GM19035 (cell line): ENCODE data around the gene RHOXF2.
"Not testable (repeated sequence)": the region's sequence is repeated elsewhere in the genome, so short reads cannot be mapped to it uniquely, and the experiment has no call there.

ENCODE experiments used
- ATAC-seq: cut with Tn5 transposase; IDR thresholded peaks from one replicate; pipeline ENCODE4 v1.9.1; 2021; ENCODE audit not compliant: unreplicated experiment

The RHOXF2 gene

DNA sequence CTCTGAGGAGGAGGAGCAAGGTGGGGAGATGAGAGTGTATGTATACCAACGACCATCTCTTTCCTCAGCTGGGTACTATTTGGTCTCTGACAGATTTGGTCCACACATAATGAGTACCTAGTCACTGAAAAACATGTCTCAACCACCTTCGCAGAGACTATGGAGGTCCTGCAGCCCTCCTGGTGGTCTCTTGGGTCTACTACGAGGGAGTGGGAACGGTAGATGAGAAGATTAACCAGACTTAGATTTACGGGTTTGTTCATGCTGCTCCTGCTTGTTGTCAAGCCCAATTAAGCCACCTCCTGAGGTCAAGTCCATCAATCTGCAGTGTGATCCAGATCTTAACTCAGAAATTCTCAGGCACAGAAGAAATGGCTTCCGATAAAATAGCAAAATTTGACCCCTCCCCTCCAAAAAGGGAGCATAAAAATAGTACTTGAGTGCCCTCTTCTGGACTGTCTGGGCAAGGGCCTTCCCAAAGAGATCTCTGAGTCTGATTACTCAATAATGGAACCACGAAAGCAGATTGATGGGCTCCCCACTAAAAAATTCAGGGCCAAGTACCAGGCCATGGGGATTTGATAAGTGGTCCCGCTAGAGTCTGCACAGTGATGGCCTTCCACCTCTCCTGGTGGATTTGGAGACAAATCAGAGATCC, 38.3 kb downstream of the RHOXF2 start:
- ATAC-seq: not testable (repeated sequence)

DNA sequence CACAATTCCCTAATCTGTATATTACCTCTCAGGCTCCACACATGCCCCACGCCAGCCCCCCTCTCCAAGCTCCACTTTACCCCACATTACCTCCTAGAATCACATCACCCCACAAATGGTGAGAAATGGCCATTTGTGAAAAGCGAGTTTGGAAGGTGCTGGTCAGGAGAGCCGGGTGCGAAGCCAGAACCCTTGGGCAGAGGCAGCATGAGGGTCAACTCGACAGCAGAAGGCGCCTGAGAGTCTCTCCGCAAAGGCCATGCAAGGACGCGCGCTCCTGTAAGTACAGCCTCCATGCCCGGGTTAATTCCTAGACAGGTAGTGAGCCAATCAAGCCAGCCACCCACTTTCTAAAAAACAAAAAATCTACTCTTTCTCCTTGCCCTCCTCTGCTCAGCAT, 42.4 kb downstream of the RHOXF2 start:
- ATAC-seq: no peak

DNA sequence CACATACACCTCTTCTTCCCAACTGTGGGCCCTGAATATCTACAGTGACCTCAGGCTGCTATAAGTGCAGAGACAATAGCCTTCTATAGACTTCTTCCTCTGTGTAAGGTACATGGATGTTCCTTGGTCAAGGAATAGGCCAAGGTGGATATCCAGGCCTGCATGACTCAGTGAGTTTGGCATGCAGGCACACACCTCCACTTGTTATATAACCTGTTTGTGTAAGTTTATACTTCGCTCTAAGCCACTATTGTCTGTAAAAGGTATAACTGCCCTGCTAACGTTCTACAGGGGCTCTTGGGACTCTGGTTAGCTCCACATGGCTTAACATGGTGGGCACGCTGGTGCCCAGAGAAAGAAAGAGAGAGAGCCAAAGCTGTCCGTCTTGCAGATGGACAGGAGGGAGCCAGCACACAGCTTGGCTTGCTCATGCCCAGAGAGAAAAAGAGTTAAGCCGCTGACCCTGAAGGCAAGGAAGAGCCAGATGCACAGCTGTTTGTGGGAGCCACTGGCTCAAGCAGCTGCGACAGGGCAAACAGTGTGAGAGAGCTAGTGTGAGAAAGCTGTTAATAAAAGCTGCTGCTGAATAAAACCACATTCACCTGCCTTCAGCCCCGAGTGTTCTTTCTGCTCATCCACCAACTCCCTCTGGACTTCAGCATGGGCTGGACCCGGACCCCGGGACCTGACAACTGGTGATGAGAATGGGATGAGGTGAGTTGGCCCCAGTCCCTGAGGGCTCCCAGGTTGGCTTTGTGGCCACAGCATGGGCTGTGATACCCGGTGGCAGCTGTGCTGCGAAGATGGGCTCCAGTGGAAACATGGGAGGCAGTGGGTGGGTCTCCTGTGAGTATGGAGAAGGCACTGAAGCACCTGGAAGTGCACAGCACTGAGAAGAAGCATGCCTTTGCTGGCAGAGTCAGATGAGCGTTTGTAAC, 47.7 kb downstream of the RHOXF2 start:
- ATAC-seq: no peak

DNA sequence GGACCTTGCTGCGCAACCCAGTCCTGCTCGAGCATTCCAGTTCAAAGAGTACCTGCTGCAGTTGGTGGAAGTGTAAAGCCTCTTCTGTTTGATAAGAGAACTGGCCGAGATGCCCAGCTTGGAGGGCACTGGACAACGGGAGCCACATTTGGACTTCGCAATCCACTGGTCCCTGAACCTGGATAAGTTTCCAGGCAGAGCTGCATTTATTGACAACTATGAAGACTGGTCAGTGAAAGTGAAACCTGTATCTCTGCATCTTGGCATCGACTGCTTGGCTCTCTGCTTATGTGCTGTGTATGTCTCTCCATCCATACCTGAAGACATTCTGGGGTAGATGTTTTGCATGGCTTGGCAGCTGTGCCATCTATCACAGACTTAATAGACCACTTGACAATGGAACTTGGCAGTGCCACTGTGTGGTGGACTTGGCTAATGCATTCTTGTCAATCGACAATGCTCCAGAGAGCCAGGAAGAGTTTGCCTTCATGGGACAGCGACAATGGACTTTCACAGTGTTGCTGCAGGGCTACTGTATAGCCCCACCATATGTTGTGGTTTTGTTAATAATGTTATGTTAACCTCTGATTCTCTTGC, 48.7 kb downstream of the RHOXF2 start:
- ATAC-seq: no peak

DNA sequence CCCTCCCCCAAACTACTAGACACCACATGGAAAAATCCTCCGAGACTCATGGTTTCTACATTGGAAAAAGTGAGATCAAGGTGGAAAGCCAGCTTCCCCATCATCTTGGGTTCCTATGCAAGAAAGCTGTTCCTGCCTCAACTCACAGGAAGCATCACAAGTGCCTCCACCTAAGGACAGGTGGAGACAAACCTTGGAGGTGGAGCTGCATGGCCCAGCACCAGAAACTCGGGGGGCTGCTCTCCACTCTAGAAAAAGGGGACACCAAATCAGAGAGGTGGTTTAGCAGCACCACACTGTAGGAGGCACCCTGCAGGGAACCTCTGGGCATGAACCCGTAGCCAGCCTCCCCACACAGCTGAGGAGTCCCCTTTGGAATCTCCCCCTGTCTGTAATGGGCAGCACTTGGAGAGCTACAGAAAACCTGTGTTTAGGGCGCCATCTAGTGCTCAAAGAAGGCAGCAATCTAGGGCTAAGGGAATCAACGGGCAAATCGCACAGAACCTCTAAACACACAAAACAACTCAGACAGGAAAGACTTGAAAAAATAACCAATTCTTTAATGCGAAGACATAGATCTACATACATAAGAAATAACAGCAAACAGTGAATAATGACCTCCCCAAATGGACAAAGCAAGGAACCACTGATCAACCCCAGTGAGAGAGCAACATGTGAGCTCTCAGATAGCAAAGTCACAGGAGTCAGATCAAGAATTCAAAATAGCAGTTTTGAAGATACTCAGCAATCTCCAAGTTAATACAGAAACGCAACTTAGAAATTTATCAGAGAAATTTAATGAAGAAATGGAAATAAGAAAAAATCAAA, 55.2 kb downstream of the RHOXF2 start:
- ATAC-seq: no peak
